Fibroblast of lung (primary cell): ENCODE data around the gene LCN1. TPM values are rescaled to one million over a fixed set of nuclear protein-coding genes. Genes with fewer than 3 reads are reported as not detected.

Experiments used
- DNase-seq, 2 donors: peaks; one replicate each; pipeline versions ENCODE4 v3.0.0 to v3.0.0-alpha.2; 2010; ENCODE audit warnings: low read depth in 2 of 2
- H2AFZ ChIP-seq: 2 replicates; pipeline ENCODE4 v1.5.1; 2012; ENCODE audit warnings: low read length, control low read depth, inconsistent platforms
- H3K27ac ChIP-seq: 2 replicates; pipeline ENCODE4 v1.5.1; 2011; ENCODE audit warnings: low read length, control low read depth; ENCODE audit not compliant: insufficient read depth
- H3K27me3 ChIP-seq: 2 replicates; pipeline ENCODE4 v1.5.1; 2011; ENCODE audit warnings: mild to moderate bottlenecking, low read length; ENCODE audit not compliant: control insufficient read depth, insufficient read depth
- H3K36me3 ChIP-seq: 2 replicates; pipeline ENCODE4 v1.5.1; 2011; ENCODE audit warnings: low read length; ENCODE audit not compliant: control insufficient read depth, insufficient read depth
- H3K4me1 ChIP-seq: 2 replicates; pipeline ENCODE4 v1.5.1; 2011; ENCODE audit warnings: low read length; ENCODE audit not compliant: control insufficient read depth, insufficient read depth; ENCODE audit errors: extremely low read depth
- H3K4me2 ChIP-seq: 2 replicates; pipeline ENCODE4 v1.5.1; 2011; ENCODE audit warnings: low read length, control low read depth; ENCODE audit not compliant: insufficient read depth; ENCODE audit errors: extremely low read depth
- H3K4me3 ChIP-seq, 4 experiments: fragments of 200-600 bp in 1 of 4; sonication (generic) in 1 of 4; replicated peaks in 1 of 4; 2 replicates each; pipeline ENCODE4 v1.5.1; 2011 to 2016; ENCODE audit warnings: low read length in 4 of 4, low read depth in 3 of 4, mild to moderate bottlenecking in 3 of 4, control low read depth in 2 of 4, inconsistent platforms in 1 of 4, mixed read lengths in 1 of 4; ENCODE audit not compliant: insufficient read depth in 1 of 4; ENCODE audit errors: control extremely low read depth in 1 of 4
- H3K79me2 ChIP-seq: 2 replicates; pipeline ENCODE4 v1.5.1; 2012; ENCODE audit warnings: mild to moderate bottlenecking, low read length, inconsistent platforms; ENCODE audit not compliant: control insufficient read depth, insufficient read depth
- H3K9ac ChIP-seq: 2 replicates; pipeline ENCODE4 v1.5.1; 2011; ENCODE audit warnings: mild to moderate bottlenecking, low read length, control low read depth; ENCODE audit not compliant: insufficient read depth
- H3K9me3 ChIP-seq: 2 replicates; pipeline ENCODE4 v1.5.1; 2012; ENCODE audit warnings: low read depth, low read length; ENCODE audit not compliant: control insufficient read depth, insufficient read depth
- H4K20me1 ChIP-seq: 2 replicates; pipeline ENCODE4 v1.5.1; 2011; ENCODE audit warnings: low read length; ENCODE audit not compliant: control insufficient read depth, insufficient read depth; ENCODE audit errors: extremely low read depth
- EZH2 ChIP-seq: IDR thresholded peaks from 2 replicates; pipeline ENCODE4 v1.5.1; 2012; ENCODE audit warnings: low read length, control low read depth, mild to moderate bottlenecking; ENCODE audit errors: missing control alignments
- polyA plus RNA-seq, 2 donors: library from polyadenylated mRNA; depleted of rRNA in 1 of 2; stranded (reverse) in 1 of 2; unstranded in 1 of 2; fragments of >200 nt; gene quantifications; 2 replicates each; pipeline ENCODE4 v1.2.1, GENCODE V29; 2011 to 2012; ENCODE audit warnings: missing spikeins in 1 of 2
- total RNA-seq: library from RNA; depleted of rRNA; stranded (reverse); fragments of >200 nt; gene quantifications from 2 replicates; pipeline ENCODE4 v1.2.1, GENCODE V29; 2014
- TF ChIP-seq, protein P1 (sequence below), 2 donors: IDR thresholded peaks in 1 of 2; conservative IDR thresholded peaks in 1 of 2; 1 replicate in 1 of 2; 2 replicates in 1 of 2; pipeline ENCODE4 v1.5.1; 2011 to 2012; ENCODE audit warnings: low read length in 2 of 2, control low read depth in 1 of 2, inconsistent platforms in 1 of 2, low read depth in 1 of 2, mild to moderate bottlenecking in 1 of 2

The LCN1 gene
- total and polyA plus RNA-seq, 2 donors (not counting 1 experiment from before 2014, with no cell fraction given), result not detected

DNA sequence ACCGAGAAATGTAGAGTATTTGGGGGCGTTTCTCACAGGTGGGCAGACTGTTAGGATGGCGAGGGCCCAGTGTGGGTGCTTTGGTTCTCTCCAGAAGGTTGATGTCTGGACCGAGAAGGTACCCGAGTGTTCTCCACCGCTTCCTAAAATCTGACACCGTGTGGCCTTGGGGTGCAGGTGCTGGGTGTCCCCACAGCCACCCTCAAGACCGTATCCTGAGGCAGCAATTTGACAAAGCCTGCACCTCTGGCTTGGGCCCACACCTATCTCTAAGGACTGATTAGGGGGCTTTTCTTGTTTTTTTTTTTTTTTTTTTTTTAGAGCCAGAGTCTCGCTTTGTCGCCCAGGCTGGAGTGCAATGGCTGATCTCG, 40.3 kb upstream of the LCN1 start:
- Histone ChIP-seq H3K4me2 (peak overlapping the region; percentile 81), H3K4me3 (peak overlapping the region; percentile 54 to 68 (median 66)), H3K27me3 (no peaks in the 10 kb centered on the region), H3K9ac (no peak overlapping the region), H3K9me3 (no peaks in the 10 kb centered on the region), H3K4me1 (no peaks in the 10 kb centered on the region), H3K27ac (no peak overlapping the region), H3K36me3 (no peaks in the 10 kb centered on the region), H4K20me1 (no peaks in the 10 kb centered on the region), H3K79me2 (no peaks in the 10 kb centered on the region), H2AFZ (peak overlapping the region; percentile 71)
- DNase-seq, result no peak
- TF ChIP-seq, protein P1, sequence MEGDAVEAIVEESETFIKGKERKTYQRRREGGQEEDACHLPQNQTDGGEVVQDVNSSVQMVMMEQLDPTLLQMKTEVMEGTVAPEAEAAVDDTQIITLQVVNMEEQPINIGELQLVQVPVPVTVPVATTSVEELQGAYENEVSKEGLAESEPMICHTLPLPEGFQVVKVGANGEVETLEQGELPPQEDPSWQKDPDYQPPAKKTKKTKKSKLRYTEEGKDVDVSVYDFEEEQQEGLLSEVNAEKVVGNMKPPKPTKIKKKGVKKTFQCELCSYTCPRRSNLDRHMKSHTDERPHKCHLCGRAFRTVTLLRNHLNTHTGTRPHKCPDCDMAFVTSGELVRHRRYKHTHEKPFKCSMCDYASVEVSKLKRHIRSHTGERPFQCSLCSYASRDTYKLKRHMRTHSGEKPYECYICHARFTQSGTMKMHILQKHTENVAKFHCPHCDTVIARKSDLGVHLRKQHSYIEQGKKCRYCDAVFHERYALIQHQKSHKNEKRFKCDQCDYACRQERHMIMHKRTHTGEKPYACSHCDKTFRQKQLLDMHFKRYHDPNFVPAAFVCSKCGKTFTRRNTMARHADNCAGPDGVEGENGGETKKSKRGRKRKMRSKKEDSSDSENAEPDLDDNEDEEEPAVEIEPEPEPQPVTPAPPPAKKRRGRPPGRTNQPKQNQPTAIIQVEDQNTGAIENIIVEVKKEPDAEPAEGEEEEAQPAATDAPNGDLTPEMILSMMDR (conservative IDR thresholded peaks at IDR 0.05 in 1 of 2, IDR thresholded peaks at IDR 0.05 in 1 of 2; ENCODE audit: low read depth in 1 of 2, low read length in 2 of 2), result no peak
- TF ChIP-seq EZH2, result no peak

DNA sequence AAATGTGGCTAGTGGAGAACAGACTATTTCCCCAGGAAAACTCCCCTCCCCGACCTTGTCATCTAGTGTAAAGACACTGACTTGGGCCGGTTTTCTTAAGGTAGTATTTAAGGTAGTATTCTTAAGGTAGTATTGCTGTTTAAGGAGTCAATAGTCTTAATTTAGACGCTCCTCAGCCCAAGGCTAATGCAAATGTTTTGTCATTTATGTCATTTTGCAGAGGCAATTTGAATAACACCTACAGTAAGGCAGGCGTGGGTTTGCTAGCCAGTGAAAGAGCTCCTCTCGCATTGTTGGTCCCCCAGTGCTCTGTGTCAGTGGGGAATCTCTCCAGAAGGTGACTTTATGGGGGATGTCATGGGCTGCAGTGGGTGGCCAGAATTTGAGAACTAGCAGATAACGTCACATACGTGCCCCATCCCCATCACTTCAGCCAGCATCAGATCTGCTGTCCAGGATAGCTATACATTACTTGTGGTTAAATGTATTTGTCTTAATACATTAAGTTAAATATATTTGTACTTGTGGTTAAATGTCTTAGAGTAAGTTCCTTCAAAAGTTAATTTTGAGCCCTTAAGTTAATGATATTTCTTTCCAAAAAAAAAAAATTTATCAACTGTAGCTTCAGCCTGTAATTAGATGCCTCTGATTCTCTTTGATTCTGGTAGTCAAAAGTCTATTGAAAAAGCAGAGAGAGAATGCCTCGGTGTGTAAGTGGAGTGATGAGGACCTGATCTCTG, 39.1 kb upstream of the LCN1 start:
- H4K20me1 ChIP-seq, result no peaks in the 10 kb centered on the region

DNA sequence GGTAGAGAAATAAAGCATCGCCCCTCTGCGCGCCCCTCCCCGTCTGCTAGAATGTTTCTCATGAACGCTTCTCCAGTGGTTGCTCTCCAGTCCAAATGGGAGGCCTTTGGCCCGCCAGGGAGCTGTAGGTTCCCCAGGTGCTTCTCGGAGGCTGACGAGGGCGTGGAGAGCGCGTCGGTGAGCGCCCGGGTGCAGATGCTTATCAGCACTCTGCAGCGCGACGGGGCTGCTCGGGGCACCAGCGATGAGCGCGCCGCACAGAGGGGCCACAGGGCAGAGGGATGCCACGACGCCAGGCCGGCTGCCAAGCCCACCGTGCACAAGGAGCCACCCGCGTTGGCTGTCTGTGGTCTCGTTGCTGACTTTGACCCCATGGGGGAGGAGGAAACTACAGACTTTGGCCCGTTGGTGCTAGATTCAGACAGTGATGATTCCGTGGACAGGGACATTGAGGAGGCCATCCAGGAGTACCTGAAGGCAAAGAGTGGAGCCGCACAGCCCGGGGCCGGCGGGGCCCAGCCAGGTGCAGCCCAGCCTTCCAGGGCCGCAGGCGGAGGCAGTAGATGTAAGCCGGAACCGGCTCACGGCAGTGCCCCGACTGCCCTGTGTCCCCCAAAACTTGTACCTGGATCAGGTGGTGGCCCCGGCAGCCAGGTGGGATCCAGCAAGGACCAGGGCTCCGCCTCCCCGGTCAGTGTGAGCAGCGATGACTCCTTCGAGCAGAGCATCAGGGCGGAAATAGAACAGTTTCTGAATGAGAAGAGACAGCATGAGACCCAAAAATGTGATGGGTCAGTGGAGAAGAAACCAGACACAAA, 36.6 kb upstream of the LCN1 start:
- DNase-seq, result no peak
- H2AFZ ChIP-seq, result no peak overlapping the region
- H3K27me3 ChIP-seq, result no peaks in the 10 kb centered on the region
- no peaks in the 10 kb centered on the region for H3K79me2 ChIP-seq
- no peak overlapping the region for H3K9ac ChIP-seq
- peaks cover 3% of the 10 kb centered on the region for H3K36me3 ChIP-seq
- H3K27ac ChIP-seq, result no peak overlapping the region
- no peaks in the 10 kb centered on the region for H4K20me1 ChIP-seq
- no peaks in the 10 kb centered on the region for H3K4me1 ChIP-seq
- no peaks in the 10 kb centered on the region for H3K9me3 ChIP-seq
- no peak overlapping the region for H3K4me2 ChIP-seq
- H3K4me3 ChIP-seq, result no peak overlapping the region
- TF ChIP-seq, protein P1 (conservative IDR thresholded peaks at IDR 0.05 in 1 of 2, IDR thresholded peaks at IDR 0.05 in 1 of 2; ENCODE audit: low read depth in 1 of 2, low read length in 2 of 2), result no peak
- no peak for TF ChIP-seq EZH2

More for the DNA sequence above, 39.1 kb upstream of the LCN1 start:
- Histone ChIP-seq H3K4me2 (no peak overlapping the region), H3K9ac (no peak overlapping the region), H3K27ac (no peak overlapping the region), H3K4me1 (no peaks in the 10 kb centered on the region), H2AFZ (no peak overlapping the region), H3K79me2 (no peaks in the 10 kb centered on the region), H3K9me3 (no peaks in the 10 kb centered on the region), H3K27me3 (no peaks in the 10 kb centered on the region), H3K36me3 (no peaks in the 10 kb centered on the region), H3K4me3 (no peak overlapping the region)
- DNase-seq, result no peak
- TF ChIP-seq, protein P1 (conservative IDR thresholded peaks at IDR 0.05 in 1 of 2, IDR thresholded peaks at IDR 0.05 in 1 of 2; ENCODE audit: low read depth in 1 of 2, low read length in 2 of 2), result no peak
- TF ChIP-seq EZH2, result no peak
